GM19397 (cell line): ENCODE measurements around the gene AEBP1.

Source experiments
- ATAC-seq: cut with Tn5 transposase; IDR thresholded peaks from one replicate; pipeline ENCODE4 v1.9.1; 2021; ENCODE audit warnings: mild to moderate bottlenecking, moderate library complexity; ENCODE audit not compliant: unreplicated experiment

Gene AEBP1

DNA sequence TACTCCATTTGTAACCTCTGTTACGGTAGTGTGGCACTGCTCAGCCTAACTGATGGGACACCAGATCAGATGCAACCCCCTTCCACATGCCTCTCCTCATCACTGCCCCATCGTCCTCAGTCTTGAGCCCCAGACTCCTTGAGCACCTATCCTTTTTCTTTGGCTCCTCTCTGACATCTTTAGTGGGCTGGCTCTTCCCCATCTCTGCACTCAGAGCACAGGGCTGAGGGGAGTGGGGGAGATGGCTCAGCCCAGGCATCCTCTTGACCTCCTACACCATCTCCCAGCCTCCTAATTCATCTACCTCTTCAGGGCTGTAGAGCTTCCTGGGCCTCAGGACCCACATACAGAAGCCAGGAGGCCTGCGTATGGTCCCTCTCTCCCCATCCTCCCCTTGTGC, 20.3 kb upstream of the AEBP1 start:
- no peak for ATAC-seq

DNA sequence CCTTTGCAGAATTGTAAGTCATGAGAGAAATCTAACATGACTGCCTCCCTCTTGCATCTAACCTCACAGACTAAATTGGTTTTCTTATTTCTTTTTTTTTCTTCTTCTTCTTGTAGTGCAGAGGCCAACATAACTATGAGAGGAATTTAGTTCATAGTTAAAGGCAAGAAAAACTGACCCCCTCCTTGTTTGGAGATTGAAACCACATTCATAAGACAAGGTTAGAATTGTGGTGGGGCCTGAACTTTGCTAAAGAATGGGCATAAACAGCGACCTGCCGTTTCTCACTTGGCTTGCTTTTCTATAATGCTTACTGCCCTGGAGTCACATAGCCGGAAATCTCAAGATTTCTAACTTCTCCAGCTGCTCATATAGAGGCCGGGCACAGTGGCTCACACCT, 19.4 kb upstream of the AEBP1 start:
- ATAC-seq: no peak

- no peak for ATAC-seq
These were observed 18.6 kb upstream of the AEBP1 start for GRCh38 chr7:44085546-44085945.

GRCh38 chr7:44086627-44087026, 17.5 kb upstream of the AEBP1 start:
- no peak for ATAC-seq

GRCh38 chr7:44087911-44088838, 16.0 kb upstream of the AEBP1 start:
- no peak for ATAC-seq

DNA sequence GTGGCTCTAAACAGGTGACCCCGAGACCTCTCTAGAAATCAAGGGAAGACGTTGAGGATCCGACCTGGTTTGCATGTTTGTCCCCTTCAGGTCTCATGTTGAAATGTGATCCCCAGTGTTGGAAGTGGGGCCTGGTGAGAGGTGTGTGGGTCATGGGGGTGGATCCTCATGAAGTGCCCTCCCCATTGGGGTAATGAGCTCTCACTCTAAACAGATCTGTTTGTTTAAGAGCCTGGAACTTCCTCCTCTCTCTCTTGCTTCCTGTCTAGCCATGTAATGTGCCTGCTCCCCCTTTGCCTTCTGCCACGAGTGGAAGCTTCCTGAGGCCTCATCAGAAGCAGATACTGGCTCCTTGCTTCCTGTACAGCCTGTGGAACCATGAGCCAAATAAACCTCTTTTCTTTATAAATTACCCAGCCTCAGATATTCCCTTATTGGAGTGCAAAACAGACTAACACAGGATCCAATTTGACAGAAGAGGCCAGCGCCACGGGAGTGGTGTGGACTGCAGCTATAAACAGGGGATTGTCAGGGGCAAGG, 11.0 kb upstream of the AEBP1 start:
- no peak for ATAC-seq

GRCh38 chr7:44094365-44094764, 9.8 kb upstream of the AEBP1 start:
- no peak for ATAC-seq

DNA sequence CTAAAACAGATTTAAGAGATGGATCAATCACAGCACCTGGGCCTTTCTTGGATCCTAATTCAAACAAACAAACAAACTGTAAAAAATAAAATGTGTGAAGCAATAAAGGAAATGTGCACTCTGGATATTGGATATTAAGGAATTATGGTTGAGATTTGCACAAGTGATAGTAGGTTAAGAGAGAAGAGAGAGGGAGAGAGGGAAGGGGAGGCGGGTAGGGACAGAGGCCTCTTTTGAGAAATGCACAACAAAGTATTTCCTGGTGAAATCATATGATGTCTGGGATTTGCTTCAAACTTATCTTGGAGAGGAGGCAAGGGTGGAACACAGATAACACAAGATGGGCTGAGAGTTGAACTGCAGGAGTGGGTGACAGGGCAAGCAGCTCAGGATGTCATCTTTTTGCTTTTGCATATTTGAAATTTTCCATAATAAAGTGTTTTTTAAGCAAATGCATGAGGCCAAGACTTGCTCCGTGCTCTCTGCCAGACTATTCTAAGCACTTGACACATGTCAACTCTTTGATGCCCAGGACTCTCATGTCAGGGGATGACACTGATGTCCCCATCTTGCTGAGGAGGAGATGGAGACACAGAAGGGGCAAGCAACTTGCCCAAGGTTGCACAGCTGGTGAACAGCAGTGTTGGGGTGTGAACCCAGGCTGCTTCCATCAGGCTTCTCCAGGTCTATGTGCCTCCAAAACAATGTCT, 9.1 kb upstream of the AEBP1 start:
- no peak for ATAC-seq

GRCh38 chr7:44095781-44096180, 8.4 kb upstream of the AEBP1 start:
- ATAC-seq: no peak

- no peak for ATAC-seq
These were observed 7.7 kb upstream of the AEBP1 start for GRCh38 chr7:44096326-44096881.

- ATAC-seq: peak; percentile 69
These were observed 6.8 kb upstream of the AEBP1 start for GRCh38 chr7:44097064-44097932.

- ATAC-seq: no peak
These were observed 5.8 kb upstream of the AEBP1 start for GRCh38 chr7:44098092-44099068.

- no peak for ATAC-seq
These were observed 4.5 kb upstream of the AEBP1 start for GRCh38 chr7:44099669-44100068.

DNA sequence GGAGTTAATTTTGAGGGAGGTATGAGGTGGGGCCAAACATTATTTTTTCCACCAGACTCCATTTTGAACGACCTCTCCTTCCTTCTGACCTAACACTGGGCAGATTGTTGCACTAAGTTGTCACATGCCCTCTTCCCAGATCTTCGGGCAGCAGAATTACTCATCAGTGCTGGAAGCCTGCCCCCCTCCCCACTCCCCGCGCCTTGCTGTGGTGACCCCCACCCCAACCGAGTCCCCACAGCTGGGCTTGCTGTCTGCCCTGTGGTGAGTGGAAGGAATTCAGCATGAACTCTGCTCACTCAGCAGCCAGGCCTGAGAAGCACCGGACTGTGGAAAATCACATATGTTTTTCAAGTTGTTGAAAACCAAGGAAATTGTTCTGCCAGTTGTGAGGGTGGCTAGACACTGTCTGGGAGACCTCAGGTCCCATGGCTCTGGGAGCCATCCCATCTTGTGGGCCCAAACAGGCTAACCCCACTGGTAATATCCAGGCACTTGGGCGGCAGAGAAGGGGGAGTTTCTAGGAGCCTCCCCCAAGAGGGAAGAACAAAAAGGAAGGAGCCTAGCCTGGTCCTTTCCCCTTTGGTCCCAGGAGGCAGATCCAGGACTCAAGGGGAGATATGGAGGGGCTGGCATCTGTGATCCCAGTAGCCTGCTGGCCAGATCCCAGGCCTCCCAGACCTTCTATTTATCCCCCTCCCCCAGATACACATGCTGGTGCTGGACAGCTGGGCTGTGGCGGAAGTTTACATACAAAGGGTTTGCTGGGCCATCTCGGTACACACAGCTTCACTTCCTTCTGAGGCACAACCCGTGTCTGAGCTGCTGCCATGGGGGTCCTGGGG, 3.5 kb upstream of the AEBP1 start:
- ATAC-seq: no peak

GRCh38 chr7:44101303-44101965, 2.7 kb upstream of the AEBP1 start:
- no peak for ATAC-seq

DNA sequence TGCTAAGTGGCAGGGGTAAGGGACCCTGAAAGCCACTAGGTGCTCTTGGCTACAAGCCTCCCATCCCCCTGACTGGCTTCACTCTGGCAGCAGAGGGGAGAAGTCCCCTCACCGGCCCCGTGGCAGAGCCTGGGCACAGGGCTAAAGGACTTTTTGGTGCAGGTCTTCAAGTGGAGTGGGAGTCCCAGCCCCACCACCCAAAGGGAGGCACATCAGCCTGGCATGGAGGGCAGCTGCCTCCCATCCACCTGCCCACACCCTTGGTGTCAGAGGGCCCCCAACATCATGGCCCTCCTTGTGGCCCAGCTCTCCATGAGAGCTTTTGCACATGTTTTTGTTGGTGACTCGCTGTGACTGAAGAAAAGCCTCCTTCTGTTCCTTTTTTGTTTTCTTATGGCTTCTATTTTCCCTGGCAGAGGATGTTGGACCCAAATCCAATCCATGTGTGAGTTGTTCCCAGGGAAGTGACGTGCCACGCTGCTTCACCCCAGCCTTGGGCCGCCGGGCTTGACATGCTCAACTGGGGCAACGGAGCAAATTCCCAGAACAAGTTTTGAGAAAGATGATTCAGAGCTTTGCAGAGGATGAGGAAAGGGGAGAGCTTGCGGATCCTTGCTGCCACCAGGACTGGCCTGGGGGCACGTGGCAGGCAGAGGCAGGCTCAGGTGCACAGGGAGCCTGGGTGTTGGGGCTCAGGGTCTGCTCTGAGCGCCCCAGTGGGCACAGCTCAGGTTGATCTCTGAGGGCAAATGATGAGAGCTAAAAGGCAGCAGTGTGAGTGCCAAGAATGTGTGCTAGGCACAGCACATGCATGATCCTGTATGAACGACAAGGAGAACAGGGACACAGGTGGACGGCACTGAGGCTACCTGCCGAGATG, 1.9 kb upstream of the AEBP1 start:
- ATAC-seq: no peak
